ELF-1 (cell line): ENCODE results near the gene PARD6A.

Experiments
- DNase-seq: peaks from one replicate; pipeline ENCODE4 v3.0.0-alpha.2; 2016; ENCODE audit warnings: low read depth, low spot score

PARD6A gene

GRCh38 chr16:67660564-67661028 is at the start of gene PARD6A:
Gene PARD6A, plus strand, starts transcription at chr16:67660960. Its CDS starts 79 bp downstream, at chr16:67661039.
- peak; percentile 94 for DNase-seq

- DNase-seq: peak; percentile 36
Observed at GRCh38 chr16:67613808-67614207, 47.0 kb upstream of the PARD6A start.

- DNase-seq: no peak
Observed at GRCh38 chr16:67628216-67628615, 32.5 kb upstream of the PARD6A start.

GRCh38 chr16:67632415-67633172 is 28.2 kb upstream of the PARD6A start:
- DNase-seq: no peak

- DNase-seq: no peak
Observed at GRCh38 chr16:67636713-67637112, 24.0 kb upstream of the PARD6A start.

- no peak for DNase-seq
Observed at GRCh38 chr16:67637625-67638024, 23.1 kb upstream of the PARD6A start.

- DNase-seq: no peak
Observed at GRCh38 chr16:67641779-67642708, 18.7 kb upstream of the PARD6A start.

- no peak for DNase-seq
Observed at GRCh38 chr16:67644038-67644437, 16.7 kb upstream of the PARD6A start.

- no peak for DNase-seq
Observed at GRCh38 chr16:67645397-67646121, 15.2 kb upstream of the PARD6A start.

- DNase-seq: no peak
Observed at GRCh38 chr16:67647111-67647651, 13.6 kb upstream of the PARD6A start.

- DNase-seq: no peak
Observed at GRCh38 chr16:67647681-67648080, 13.1 kb upstream of the PARD6A start.

- DNase-seq: no peak
Observed at GRCh38 chr16:67648088-67648763, 12.5 kb upstream of the PARD6A start.

GRCh38 chr16:67648764-67649407 is 11.9 kb upstream of the PARD6A start:
- no peak for DNase-seq

GRCh38 chr16:67649494-67649931 is 11.2 kb upstream of the PARD6A start:
- DNase-seq: peak; percentile 76

GRCh38 chr16:67650023-67650422 is 10.7 kb upstream of the PARD6A start:
- no peak for DNase-seq

- no peak for DNase-seq
Observed at GRCh38 chr16:67651039-67651438, 9.7 kb upstream of the PARD6A start.

GRCh38 chr16:67651847-67652246 is 8.9 kb upstream of the PARD6A start:
- no peak for DNase-seq

- DNase-seq: no peak
Observed at GRCh38 chr16:67652578-67653127, 8.1 kb upstream of the PARD6A start.

GRCh38 chr16:67653128-67653788 is 7.5 kb upstream of the PARD6A start:
- DNase-seq: no peak
